Measurements from ENCODE around the gene CSAG1.
"Not testable (repeated sequence)": the region's sequence is repeated elsewhere in the genome, so short reads cannot be mapped to it uniquely, and the experiment has no call there.

The CSAG1 gene

DNA sequence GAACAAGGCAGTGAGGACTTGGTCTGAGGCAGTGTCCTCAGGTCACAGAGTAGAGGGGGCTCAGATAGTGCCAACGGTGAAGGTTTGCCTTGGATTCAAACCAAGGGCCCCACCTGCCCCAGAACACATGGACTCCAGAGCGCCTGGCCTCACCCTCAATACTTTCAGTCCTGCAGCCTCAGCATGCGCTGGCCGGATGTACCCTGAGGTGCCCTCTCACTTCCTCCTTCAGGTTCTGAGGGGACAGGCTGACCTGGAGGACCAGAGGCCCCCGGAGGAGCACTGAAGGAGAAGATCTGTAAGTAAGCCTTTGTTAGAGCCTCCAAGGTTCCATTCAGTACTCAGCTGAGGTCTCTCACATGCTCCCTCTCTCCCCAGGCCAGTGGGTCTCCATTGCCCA is 33.1 kb downstream of the CSAG1 start:
- DNase-seq (ENCODE audit: low read depth in 2 of 2): not testable (repeated sequence)

DNA sequence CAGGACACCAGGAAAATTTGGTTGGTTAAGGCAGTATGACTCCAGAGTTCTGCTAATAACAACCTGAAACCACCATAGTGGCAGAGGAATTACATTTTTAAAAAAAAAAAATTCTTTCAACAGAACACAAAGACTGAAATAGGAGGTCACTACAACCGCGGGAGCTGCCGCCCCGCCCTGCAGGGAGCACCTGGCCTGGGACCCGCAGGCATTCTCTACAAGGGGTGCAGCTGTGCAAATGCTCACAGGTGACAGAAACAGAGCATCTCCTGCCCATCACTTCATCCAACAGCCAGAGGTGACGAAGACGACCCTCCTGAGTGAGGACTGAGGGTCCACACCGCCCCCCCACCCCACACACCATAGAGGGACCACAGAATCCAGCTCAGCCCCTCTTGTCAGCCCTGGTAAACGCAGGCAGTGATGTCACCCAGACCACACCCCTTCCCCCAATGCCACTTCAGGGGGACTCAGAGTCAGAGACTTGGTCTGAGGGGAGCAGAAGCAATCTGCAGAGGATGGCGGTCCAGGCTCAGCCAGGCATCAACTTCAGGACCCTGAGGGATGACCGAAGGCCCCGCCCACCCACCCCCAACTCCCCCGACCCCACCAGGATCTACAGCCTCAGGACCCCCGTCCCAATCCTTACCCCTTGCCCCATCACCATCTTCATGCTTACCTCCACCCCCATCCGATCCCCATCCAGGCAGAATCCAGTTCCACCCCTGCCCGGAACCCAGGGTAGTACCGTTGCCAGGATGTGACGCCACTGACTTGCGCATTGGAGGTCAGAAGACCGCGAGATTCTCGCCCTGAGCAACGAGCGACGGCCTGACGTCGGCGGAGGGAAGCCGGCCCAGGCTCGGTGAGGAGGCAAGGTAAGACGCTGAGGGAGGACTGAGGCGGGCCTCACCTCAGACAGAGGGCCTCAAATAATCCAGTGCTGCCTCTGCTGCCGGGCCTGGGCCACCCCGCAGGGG is 35.3 kb downstream of the CSAG1 start, which contains the start of gene MAGEA3:
Gene MAGEA3 (plus strand): TSS at position 843 of the 980 bp plus-strand sequence. CDS start 2,039 bp downstream, outside the sequence.
- not testable (repeated sequence) for DNase-seq (ENCODE audit: low read depth in 2 of 2)

GRCh38 chrX:152681012-152681411 is 52.5 kb downstream of the CSAG1 start:
- not testable (repeated sequence) for DNase-seq (ENCODE audit: low read depth in 2 of 2)
